Measurements from ENCODE around the gene PLG. TPM values are rescaled to one million over a fixed set of nuclear protein-coding genes. Genes with fewer than 3 reads are reported as not detected.
A peak's percentile ranks its signal among the peaks of the same experiment; 100 is the strongest.
"Not testable (repeated sequence)": the region's sequence is repeated elsewhere in the genome, so short reads cannot be mapped to it uniquely, and the experiment has no call there.

The PLG gene
- total and polyA plus RNA-seq, 2 donors, result 0.07 to 0.14 TPM

DNA sequence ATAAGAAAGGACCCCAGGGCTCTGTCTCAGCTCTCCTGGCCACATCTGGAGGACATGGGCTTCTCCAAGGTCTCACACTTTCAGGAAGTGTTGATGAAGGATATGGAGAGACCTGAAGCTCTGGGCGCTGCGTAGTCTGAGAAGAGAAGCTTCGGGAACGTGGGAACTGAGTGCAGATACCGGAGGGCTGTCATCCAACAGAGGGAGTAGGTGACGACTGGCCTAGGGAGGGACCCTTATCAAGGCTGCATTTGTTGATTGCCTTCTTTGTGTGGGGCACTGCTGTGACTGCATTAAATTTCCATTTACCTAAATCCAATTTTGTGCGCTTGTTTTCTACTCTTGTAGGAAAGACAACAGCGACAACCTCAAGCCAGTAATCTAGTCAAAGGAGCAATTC, 63.4 kb downstream of the PLG start:
- WGBS, result 78% methylated on average over 8 of the region's 8 CpGs
- DNase-seq (ENCODE audit: low read depth in 6 of 9, low spot score in 9 of 9), result no peak

GRCh38 chr6:160766657-160766988, 64.6 kb downstream of the PLG start:
- 35% methylated on average over 7 of the region's 7 CpGs for WGBS
- no peaks in the 10 kb centered on the region for H3K4me1 ChIP-seq (ENCODE audit: control insufficient read depth in 2 of 2, insufficient read depth in 2 of 2, low read length in 2 of 2)
- H3K36me3 ChIP-seq (ENCODE audit: control insufficient read depth in 2 of 2, insufficient read depth in 2 of 2, low read length in 1 of 2), result no peaks in the 10 kb centered on the region
- H3K9me3 ChIP-seq (ENCODE audit: control insufficient read depth in 2 of 2, insufficient read depth in 1 of 2, low read length in 1 of 2), result peaks cover 0 to 1% of the 10 kb centered on the region in 2 donors
- H3K27me3 ChIP-seq (ENCODE audit: control insufficient read depth in 2 of 2, insufficient read depth in 1 of 2, low read length in 1 of 2), result peaks cover 6 to 15% of the 10 kb centered on the region in 2 donors
- no peak for DNase-seq (ENCODE audit: low read depth in 6 of 9, low spot score in 9 of 9)
- no peak overlapping the region for H3K27ac ChIP-seq (ENCODE audit: low read depth in 1 of 2, low read length in 1 of 2)
- no peak overlapping the region for H3K4me3 ChIP-seq (ENCODE audit: low read length in 2 of 2)

More for the DNA sequence above, 63.4 kb downstream of the PLG start:
- Histone ChIP-seq H3K4me1 (ENCODE audit: control insufficient read depth in 2 of 2, insufficient read depth in 2 of 2, low read length in 2 of 2) (no peaks in the 10 kb centered on the region), H3K36me3 (ENCODE audit: control insufficient read depth in 2 of 2, insufficient read depth in 2 of 2, low read length in 1 of 2) (no peaks in the 10 kb centered on the region), H3K27ac (ENCODE audit: low read depth in 1 of 2, low read length in 1 of 2) (no peak overlapping the region), H3K4me3 (ENCODE audit: low read length in 2 of 2) (no peak overlapping the region), H3K9me3 (ENCODE audit: control insufficient read depth in 2 of 2, insufficient read depth in 1 of 2, low read length in 1 of 2) (peaks cover 0 to 1% of the 10 kb centered on the region in 2 donors), H3K27me3 (ENCODE audit: control insufficient read depth in 2 of 2, insufficient read depth in 1 of 2, low read length in 1 of 2) (peaks cover 6 to 15% of the 10 kb centered on the region in 2 donors)

DNA sequence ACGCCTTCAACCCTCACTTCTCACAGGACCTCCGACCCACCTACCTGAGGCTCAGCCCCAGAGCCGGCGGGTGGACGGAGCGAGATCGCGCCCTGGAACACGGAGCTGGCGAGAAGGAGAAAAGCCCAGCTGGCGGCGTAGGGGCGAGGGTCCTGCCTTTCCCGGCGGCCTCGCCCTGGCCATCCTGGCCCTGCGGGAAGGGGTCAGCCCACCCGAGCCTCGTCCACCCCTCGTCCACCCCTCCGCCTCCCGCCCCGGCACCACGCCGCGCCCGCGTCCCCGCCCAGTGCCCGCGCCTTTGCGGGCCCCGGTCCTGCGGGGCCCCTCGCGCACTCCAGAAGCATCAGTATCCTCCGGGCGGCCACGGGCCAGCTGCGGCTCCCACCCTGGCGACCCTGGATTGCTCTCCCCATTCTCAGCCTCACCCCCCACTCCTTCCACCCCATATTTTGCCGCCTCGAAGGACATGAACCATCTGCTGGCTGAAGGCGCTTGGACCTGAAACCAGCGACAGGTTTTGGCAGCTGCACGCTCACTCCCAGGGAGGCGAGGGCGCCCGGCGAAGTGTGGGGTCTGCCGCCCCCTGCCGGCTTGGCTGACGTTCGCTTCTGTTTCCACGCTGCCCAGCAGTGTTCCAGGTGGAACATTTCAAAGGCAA, 65.1 kb downstream of the PLG start:
- 4% methylated on average over 55 of the region's 55 CpGs for WGBS
- peak overlapping the region in 1 of 2 donors; percentile 5 for H3K4me3 ChIP-seq (ENCODE audit: low read length in 2 of 2)
- H3K4me1 ChIP-seq (ENCODE audit: control insufficient read depth in 2 of 2, insufficient read depth in 2 of 2, low read length in 2 of 2), result no peaks in the 10 kb centered on the region
- no peaks in the 10 kb centered on the region for H3K36me3 ChIP-seq (ENCODE audit: control insufficient read depth in 2 of 2, insufficient read depth in 2 of 2, low read length in 1 of 2)
- H3K9me3 ChIP-seq (ENCODE audit: control insufficient read depth in 2 of 2, insufficient read depth in 1 of 2, low read length in 1 of 2), result peaks cover 0 to 1% of the 10 kb centered on the region in 2 donors
- no peak overlapping the region for H3K27ac ChIP-seq (ENCODE audit: low read depth in 1 of 2, low read length in 1 of 2)
- peak in 3 of 9 donors; percentile 2 to 20 (median 18) for DNase-seq (ENCODE audit: low read depth in 6 of 9, low spot score in 9 of 9)
- peaks cover 6 to 15% of the 10 kb centered on the region in 2 donors for H3K27me3 ChIP-seq (ENCODE audit: control insufficient read depth in 2 of 2, insufficient read depth in 1 of 2, low read length in 1 of 2)

GRCh38 chr6:160767647-160768019, 65.6 kb downstream of the PLG start:
- no peaks in the 10 kb centered on the region for H3K4me1 ChIP-seq (ENCODE audit: control insufficient read depth in 2 of 2, insufficient read depth in 2 of 2, low read length in 2 of 2)
- no peak for DNase-seq (ENCODE audit: low read depth in 6 of 9, low spot score in 9 of 9)
- H3K36me3 ChIP-seq (ENCODE audit: control insufficient read depth in 2 of 2, insufficient read depth in 2 of 2, low read length in 1 of 2), result no peaks in the 10 kb centered on the region
- no peak overlapping the region for H3K27ac ChIP-seq (ENCODE audit: low read depth in 1 of 2, low read length in 1 of 2)
- H3K27me3 ChIP-seq (ENCODE audit: control insufficient read depth in 2 of 2, insufficient read depth in 1 of 2, low read length in 1 of 2), result peaks cover 6 to 15% of the 10 kb centered on the region in 2 donors
- 65% methylated on average over 5 of the region's 5 CpGs for whole genome bisulfite sequencing
- H3K9me3 ChIP-seq (ENCODE audit: control insufficient read depth in 2 of 2, insufficient read depth in 1 of 2, low read length in 1 of 2), result peaks cover 0 to 1% of the 10 kb centered on the region in 2 donors
- H3K4me3 ChIP-seq (ENCODE audit: low read length in 2 of 2), result no peak overlapping the region

DNA sequence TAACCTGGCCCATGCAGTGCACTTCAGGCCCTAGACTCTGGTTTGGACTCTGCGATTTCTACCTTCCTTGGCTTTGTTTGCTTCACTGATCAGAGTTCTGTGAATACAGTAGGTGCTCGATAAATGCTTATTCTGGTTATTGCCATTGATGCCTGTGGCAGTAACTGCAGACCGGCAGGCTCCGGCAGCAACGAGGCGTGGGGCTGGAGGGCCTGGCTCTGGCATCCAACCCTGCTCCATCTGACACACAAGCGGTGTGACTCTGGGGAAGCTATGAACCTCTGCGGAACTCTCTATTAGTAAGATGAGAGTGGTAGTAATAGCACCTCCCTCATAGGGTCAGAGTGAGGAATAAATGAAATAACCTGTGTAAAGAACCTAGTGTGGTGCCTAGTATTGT, 66.1 kb downstream of the PLG start:
- Histone ChIP-seq H3K27ac (ENCODE audit: low read depth in 1 of 2, low read length in 1 of 2) (no peak overlapping the region), H3K36me3 (ENCODE audit: control insufficient read depth in 2 of 2, insufficient read depth in 2 of 2, low read length in 1 of 2) (no peaks in the 10 kb centered on the region), H3K27me3 (ENCODE audit: control insufficient read depth in 2 of 2, insufficient read depth in 1 of 2, low read length in 1 of 2) (peaks cover 6 to 15% of the 10 kb centered on the region in 2 donors), H3K4me1 (ENCODE audit: control insufficient read depth in 2 of 2, insufficient read depth in 2 of 2, low read length in 2 of 2) (no peaks in the 10 kb centered on the region), H3K9me3 (ENCODE audit: control insufficient read depth in 2 of 2, insufficient read depth in 1 of 2, low read length in 1 of 2) (peaks cover 0 to 1% of the 10 kb centered on the region in 2 donors), H3K4me3 (ENCODE audit: low read length in 2 of 2) (no peak overlapping the region)
- WGBS, result 95% methylated on average over 8 of the region's 8 CpGs
- no peak for DNase-seq (ENCODE audit: low read depth in 6 of 9, low spot score in 9 of 9)

GRCh38 chr6:160774399-160774798, 72.4 kb downstream of the PLG start:
- DNase-seq (ENCODE audit: low read depth in 6 of 9, low spot score in 9 of 9), result no peak
- no peak overlapping the region for H3K4me3 ChIP-seq (ENCODE audit: low read length in 2 of 2)
- no peaks in the 10 kb centered on the region for H3K4me1 ChIP-seq (ENCODE audit: control insufficient read depth in 2 of 2, insufficient read depth in 2 of 2, low read length in 2 of 2)
- H3K27me3 ChIP-seq (ENCODE audit: control insufficient read depth in 2 of 2, insufficient read depth in 1 of 2, low read length in 1 of 2), result no peaks in the 10 kb centered on the region
- no peaks in the 10 kb centered on the region for H3K9me3 ChIP-seq (ENCODE audit: control insufficient read depth in 2 of 2, insufficient read depth in 1 of 2, low read length in 1 of 2)
- WGBS, result 91% methylated on average over 4 of the region's 4 CpGs
- no peaks in the 10 kb centered on the region for H3K36me3 ChIP-seq (ENCODE audit: control insufficient read depth in 2 of 2, insufficient read depth in 2 of 2, low read length in 1 of 2)
- H3K27ac ChIP-seq (ENCODE audit: low read depth in 1 of 2, low read length in 1 of 2), result no peak overlapping the region

DNA sequence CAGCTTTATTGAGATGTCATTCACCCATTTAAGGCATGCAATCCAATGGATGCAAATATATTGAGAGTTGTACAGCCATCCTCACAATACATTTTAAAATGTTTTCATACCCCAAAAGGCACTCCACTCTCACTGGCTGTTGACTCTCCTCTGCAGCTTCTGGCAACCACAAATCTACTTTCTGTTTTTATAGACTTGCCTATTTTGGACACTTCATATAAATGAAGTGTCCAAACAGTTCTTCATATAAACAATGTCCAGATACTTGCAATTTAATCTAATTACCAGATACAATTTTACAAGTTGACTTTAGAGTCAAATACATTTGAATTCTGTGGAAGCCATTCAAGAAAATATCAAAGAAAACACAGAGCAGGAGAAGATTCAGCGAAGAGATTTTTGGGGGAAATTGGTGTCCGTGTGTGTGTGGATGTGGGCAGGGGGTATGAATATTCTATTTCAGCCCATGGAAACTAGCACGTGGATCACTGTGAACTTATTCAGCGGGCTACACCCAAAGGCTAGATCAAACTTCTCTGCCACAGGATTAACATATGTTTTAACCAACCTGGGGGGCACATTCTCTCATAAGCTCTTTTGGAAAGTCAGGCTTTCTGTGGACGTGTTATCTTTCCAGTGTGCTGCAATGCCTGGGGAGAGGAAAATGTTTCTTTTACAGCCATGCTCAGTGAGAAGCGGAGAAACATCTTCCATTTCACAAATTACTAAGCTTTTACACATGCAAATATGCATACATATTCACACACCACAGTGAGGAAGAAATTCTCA, 73.9 kb downstream of the PLG start:
- no peaks in the 10 kb centered on the region for H3K9me3 ChIP-seq (ENCODE audit: control insufficient read depth in 2 of 2, insufficient read depth in 1 of 2, low read length in 1 of 2)
- H3K36me3 ChIP-seq (ENCODE audit: control insufficient read depth in 2 of 2, insufficient read depth in 2 of 2, low read length in 1 of 2), result no peaks in the 10 kb centered on the region
- no peak for DNase-seq (ENCODE audit: low read depth in 6 of 9, low spot score in 9 of 9)
- no peaks in the 10 kb centered on the region for H3K4me1 ChIP-seq (ENCODE audit: control insufficient read depth in 2 of 2, insufficient read depth in 2 of 2, low read length in 2 of 2)
- H3K27ac ChIP-seq (ENCODE audit: low read depth in 1 of 2, low read length in 1 of 2), result no peak overlapping the region
- no peak overlapping the region for H3K4me3 ChIP-seq (ENCODE audit: low read length in 2 of 2)
- 78% methylated on average over 6 of the region's 6 CpGs for WGBS
- no peaks in the 10 kb centered on the region for H3K27me3 ChIP-seq (ENCODE audit: control insufficient read depth in 2 of 2, insufficient read depth in 1 of 2, low read length in 1 of 2)

DNA sequence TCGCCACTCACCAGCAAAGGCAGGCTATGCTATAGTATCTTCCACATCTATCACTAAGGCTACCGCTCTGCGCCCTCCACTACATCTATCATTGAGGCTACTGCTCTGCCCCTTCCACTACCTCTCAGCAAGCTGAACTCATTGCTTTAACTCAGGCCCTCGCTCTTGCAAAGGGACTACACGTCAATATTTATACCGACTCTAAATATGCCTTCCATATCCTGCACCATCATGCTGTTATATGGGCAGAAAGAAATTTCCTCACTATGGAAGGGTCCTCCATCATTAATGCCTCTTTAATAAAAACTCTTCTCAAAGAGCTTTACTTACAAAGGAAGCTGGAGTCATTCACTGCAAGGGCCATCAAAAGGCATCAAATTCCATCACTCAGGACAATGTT, 77.1 kb downstream of the PLG start:
- H3K4me3 ChIP-seq (ENCODE audit: low read length in 2 of 2); H3K9me3 ChIP-seq (ENCODE audit: control insufficient read depth in 2 of 2, insufficient read depth in 1 of 2, low read length in 1 of 2); H3K27me3 ChIP-seq (ENCODE audit: control insufficient read depth in 2 of 2, insufficient read depth in 1 of 2, low read length in 1 of 2); H3K4me1 ChIP-seq (ENCODE audit: control insufficient read depth in 2 of 2, insufficient read depth in 2 of 2, low read length in 2 of 2); H3K36me3 ChIP-seq (ENCODE audit: control insufficient read depth in 2 of 2, insufficient read depth in 2 of 2, low read length in 1 of 2); H3K27ac ChIP-seq (ENCODE audit: low read depth in 1 of 2, low read length in 1 of 2); DNase-seq (ENCODE audit: low read depth in 6 of 9, low spot score in 9 of 9): not testable (repeated sequence)
- WGBS, result 83% methylated on average over 6 of the region's 6 CpGs

GRCh38 chr6:160780656-160781055, 78.6 kb downstream of the PLG start:
- 92% methylated on average over 3 of the region's 3 CpGs for WGBS
- not testable (repeated sequence) for H3K27ac ChIP-seq (ENCODE audit: low read depth in 1 of 2, low read length in 1 of 2); H3K27me3 ChIP-seq (ENCODE audit: control insufficient read depth in 2 of 2, insufficient read depth in 1 of 2, low read length in 1 of 2); H3K4me3 ChIP-seq (ENCODE audit: low read length in 2 of 2); H3K36me3 ChIP-seq (ENCODE audit: control insufficient read depth in 2 of 2, insufficient read depth in 2 of 2, low read length in 1 of 2); H3K4me1 ChIP-seq (ENCODE audit: control insufficient read depth in 2 of 2, insufficient read depth in 2 of 2, low read length in 2 of 2); DNase-seq (ENCODE audit: low read depth in 6 of 9, low spot score in 9 of 9); H3K9me3 ChIP-seq (ENCODE audit: control insufficient read depth in 2 of 2, insufficient read depth in 1 of 2, low read length in 1 of 2)

Measured in thymus (tissue), 11 donors.